ENCODE measurements around the gene IQSEC1.

The IQSEC1 gene

DNA sequence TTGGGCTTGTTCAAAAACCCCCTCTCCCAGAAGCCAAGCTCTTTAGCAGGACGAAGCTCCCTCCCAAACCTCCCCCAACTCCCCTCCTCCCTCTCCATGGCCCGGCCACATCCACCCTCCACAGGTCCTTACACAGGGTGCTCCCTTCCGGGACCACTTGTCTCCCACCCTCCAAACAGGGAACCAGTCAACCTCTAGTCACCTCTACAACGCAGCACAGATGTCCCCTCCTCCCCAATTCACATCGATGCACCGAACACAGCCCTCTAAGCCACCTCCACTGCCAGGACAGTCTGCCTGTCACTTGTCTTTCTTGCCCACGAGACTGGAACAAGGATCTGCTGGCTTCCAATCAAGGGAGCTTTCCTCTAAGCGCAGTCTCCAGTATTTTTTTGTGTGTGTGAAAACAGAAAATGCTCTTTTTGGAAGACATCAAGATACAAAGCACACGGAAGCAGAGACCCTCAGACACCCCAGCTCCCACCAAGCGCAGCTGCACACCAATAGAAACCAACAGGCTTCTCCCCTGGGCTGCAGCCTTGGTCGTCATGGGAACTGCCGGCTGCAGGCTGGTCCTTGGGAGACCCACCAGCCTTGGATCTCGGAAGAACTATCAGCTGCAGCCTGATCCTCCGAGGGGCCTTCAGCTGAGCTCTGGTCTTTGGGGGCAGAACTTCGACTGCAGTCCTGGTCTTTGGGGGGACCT, 26.5 kb downstream of the IQSEC1 start:
- no peak for DNase-seq

DNA sequence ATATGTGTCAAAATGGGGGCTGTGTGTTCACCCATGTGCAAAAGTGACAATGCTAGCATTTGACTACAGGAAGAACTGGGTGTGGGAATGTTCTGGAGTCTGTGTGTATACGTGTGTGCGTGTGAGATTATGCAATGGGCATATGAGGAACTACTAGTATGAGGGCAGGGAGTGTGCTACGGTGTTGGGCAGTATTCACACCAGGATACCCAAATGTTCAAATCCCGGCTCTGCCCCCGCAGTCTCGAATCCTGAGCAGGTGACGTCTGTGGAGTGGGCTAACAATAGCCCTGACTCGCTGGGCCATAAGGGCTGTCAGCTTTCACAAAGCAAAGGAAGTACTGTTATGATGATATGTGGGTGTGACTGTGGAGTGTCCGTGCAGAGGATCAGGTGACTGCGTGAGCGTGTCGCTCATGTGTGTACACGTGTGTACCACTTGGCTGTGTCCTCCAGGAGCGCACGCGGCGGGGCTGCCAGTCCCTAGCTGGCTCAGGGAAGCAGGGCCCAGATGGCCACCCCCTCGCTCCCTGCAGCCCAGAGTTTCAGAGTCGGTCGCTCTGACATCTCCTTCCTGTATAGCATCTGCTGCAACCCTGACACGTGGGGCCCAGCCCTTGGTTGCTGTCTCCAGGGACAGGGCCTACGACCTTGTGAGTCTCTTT, 27.2 kb downstream of the IQSEC1 start:
- DNase-seq = no peak

- no peak for DNase-seq
These were observed 27.9 kb downstream of the IQSEC1 start for GRCh38 chr3:13045241-13045903.

DNA sequence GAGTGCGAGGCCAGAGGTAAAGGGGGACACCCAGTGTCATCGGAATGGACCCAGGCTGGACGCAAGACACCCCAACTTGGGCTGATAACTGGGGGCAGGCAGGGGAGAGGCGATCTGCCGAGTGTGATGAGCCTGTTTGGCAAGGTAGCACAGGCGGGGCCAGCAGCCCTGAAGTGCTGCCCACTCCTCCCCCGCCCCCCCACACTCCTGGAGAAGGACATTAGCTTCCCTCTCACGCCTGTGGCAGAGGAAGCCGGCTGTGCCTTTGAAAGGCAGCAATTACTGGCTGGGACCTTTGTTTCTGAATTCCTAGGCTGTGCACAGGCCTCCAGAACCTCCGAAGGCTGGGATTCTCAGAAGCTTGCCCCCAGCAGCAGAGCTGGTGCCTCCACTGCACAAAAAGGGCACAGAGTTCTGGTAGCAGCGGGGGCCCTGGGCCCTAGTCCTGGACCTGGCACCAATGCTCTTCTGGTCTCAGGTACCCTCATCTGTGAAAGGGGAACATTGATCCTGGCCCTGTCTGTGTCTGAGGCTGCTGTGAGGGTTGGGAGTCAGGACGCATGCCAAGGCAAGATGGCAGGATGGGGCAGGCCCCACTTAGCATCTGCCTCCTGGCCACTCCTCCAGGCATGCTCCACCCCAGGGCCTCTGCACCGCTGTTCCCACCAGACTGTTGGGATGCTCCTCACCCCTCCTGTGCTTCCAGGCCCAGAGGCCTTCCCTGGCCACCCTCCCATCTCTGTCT, 28.6 kb downstream of the IQSEC1 start:
- DNase-seq = no peak

DNA sequence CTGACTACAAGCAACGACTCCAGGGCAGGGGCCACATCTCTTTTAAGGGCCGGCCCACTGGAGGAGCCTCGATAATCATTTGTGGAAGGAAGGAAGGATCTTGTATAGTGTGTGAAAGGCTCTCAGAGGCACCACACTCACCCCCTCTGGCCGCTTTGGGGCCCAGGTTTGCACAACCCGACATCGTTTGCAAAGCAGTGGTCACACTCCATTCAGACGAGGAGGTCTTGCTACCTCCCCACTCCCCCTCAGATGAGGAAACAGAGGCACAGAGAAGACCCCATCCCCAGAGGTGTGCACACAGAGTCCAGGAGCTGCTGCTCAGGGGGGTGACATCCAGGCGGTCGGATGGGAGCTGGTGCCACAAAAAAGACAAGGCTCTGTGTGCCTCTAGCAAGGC, 29.6 kb downstream of the IQSEC1 start:
- DNase-seq = no peak

- no peak for DNase-seq
These were observed 30.4 kb downstream of the IQSEC1 start for GRCh38 chr3:13042715-13043271.

- DNase-seq = no peak
These were observed 31.0 kb downstream of the IQSEC1 start for GRCh38 chr3:13042127-13042701.

DNA sequence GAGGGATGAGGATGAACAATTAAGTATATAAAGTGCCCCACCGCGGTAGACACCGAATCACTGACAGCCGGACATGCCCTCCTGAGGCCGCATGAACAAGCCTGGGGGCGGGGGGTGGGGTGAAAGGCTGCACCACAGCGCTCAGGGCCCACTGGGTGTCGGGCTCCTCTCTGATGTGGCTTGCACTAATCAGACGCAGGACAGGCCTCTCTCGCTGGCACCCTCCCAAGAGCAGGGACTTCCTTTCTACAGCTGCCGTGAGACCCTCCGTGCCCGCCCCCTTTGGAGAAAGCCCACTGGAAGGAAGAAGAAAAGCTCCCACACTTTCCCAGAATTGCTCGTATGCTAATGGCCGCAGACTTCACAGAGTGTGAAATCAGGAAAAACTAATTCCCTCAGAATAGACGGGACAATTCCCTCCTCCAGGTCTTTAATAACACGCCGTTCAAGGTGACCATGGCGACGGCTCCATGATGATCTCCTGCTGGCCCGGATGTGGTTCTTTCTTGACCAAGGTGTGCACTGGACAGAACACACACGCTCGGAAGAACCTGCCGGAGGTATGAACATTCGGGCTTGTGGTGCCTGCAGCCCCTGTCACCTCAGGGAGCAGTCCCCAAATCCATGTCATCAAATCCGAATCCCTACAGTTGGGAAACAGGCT, 32.0 kb downstream of the IQSEC1 start:
- DNase-seq = no peak

DNA sequence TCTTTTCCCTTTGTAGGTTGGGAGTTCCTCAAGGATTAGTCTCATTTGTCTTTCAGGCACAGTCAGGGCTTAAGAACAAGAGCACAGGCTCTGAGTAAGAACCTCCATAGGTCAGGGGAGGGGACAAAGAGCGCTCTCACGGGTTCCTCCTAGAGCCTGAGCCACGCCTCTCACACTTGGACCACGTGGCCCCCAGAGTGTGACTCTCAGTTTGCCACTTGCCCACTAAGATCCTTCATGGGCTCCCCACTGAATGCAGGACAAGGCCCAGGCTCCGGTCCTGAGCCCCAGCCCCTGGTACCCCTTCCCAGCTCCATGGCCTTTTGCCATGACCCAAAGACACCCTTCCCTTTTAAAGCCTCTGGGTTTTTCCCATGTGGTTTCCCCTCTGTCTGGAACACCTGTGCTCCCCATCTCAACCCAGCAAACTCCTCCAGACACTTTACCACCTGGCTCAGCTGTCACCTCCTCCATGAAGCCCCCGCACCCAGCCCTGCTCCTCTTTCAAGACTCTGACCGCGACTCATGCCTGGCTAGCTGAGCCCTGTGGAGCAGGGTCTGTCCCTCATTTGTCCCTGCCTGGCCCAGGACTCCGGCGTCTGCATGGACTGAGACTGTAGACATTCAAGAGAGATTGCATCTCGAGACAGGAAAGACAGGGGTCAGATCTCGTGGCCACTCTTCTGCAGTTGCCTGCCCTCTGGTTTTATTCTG, 32.7 kb downstream of the IQSEC1 start:
- no peak for DNase-seq

- DNase-seq = no peak
These were observed 33.9 kb downstream of the IQSEC1 start for GRCh38 chr3:13039213-13039896.

- DNase-seq = no peak
These were observed 35.6 kb downstream of the IQSEC1 start for GRCh38 chr3:13037458-13038117.

- no peak for DNase-seq
These were observed 38.4 kb downstream of the IQSEC1 start for GRCh38 chr3:13034861-13035260.

GRCh38 chr3:13034109-13034800, 39.0 kb downstream of the IQSEC1 start:
- no peak for DNase-seq

DNA sequence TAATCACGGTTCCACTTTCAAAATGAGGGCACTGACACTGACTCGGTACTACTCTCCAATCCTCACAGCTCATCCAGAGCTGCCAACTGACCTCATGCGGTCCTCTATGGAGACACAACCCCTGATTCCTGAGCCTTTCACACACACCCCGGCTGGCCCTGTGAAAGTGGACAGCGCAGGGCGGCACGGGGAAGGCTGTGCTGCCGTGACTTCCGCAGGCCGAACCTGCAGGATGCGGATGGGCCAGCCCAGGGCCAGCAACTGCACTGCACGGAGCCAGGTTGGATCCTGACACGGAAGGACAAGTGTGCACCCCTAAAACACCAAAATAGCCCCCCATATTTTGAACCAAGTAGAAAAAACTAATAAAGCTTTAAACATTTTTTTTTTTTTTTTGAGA, 41.0 kb downstream of the IQSEC1 start:
- DNase-seq = no peak

GRCh38 chr3:13031621-13032020, 41.6 kb downstream of the IQSEC1 start:
- DNase-seq = no peak

DNA sequence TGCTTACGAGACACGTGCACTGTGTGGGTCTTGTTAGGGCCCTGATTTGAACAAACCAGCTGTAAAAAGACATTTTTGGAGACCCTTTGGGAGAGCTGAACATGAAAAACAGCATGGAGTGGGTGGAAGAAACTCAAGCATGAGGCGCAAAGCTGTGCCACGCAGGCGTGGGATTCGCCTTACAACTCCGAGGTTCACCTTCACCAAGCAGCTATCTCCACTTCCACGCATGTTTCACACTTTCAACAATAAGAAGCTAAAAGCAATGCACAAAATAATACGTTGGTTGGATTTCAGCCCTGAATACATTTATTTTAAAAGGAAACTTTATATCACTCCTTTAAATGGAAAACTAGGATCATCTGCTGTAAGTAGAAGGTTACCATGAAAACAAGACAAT, 42.5 kb downstream of the IQSEC1 start:
- DNase-seq = no peak

DNA sequence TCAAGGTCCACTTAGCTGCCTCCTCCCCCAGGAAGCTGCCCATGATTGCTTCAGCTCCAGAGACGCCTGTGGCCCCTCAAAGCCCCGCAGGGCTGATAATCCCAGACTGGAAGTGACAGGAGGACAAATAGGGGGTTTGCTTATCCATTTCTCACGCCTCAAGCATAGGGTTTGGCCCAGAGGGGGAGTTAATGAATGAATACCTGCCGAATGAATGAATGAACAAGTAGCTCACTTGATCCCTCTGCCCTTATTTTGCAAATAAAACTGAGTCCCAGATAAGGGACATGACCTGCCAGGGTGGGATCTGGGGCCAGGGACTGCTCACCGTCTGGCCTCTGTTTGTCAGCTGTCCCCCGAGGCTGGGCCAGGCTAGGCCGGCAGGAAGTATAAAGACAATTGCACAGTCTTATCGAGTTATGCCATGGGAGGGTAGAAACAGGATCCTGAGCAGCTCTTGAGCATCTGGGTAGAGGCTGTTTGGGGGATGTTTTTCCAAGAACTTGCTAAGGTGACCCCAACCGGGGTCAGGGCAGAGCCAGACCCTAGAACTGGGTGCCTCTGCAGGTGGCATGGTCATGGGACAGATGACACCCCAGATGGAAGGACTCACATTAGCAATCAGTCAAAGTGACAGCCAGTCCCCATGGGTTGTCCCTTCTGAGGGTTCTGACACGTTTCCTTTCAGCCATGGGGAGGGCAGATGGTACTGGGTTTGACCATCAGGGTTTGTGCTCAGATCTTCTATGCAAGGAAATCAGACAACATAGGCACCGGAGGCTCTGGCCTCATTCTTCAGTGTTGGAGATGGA, 45.0 kb downstream of the IQSEC1 start:
- DNase-seq = no peak

- no peak for DNase-seq
These were observed 46.1 kb downstream of the IQSEC1 start for GRCh38 chr3:13027154-13027553.

GRCh38 chr3:13026534-13026933, 46.7 kb downstream of the IQSEC1 start:
- no peak for DNase-seq
